ENCODE data around the gene VGLL4.

The VGLL4 gene

DNA sequence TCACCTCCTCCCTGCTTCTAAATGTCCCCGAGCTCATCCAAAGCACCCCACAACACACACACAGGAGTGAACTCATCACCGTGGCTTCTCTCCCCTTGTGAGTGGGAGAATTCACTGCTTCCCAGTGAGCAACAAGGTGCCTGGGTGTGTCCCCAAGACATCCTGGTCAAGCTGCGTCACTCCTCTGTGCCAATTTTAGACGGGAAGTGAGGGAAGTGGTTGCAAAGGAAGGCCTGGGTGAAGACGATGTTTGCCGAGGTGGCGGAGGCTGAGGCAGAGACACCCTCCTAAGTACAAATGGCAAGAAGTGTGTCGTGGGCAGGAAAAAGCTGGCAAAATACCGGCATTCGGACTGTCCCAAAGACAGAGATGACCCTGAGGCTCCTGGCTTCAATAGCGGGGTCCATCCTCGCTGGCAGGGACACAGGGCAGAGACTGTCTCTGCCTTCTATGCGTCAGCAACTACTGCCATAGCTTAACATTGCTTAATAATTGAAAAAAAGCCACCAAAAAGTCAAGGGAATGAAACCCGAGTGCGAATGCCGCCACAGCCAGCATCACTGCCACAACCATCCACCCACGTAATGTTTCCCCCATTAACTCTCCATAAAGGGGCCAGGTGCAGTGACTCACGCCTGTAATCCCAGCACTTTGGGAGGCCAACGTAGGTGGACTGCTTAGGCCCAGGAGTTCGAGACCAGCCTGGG is 72.8 kb downstream of the VGLL4 start:
- H3K36me3 ChIP-seq (ENCODE audit: insufficient read depth, low read length) = peaks cover 90% of the 10 kb centered on the region; the same call in 1 of the 2 replicates
- H2AFZ ChIP-seq (ENCODE audit: low read length) = no peak overlapping the region
- no peaks in the 10 kb centered on the region for H3F3A ChIP-seq (ENCODE audit: low read depth)
- H3K79me2 ChIP-seq (ENCODE audit: insufficient read depth, low read length) = peaks cover 99% of the 10 kb centered on the region
- no peak overlapping the region for H3K4me2 ChIP-seq (ENCODE audit: low read depth, low read length, poor library complexity, severe bottlenecking)
- no peak for TF ChIP-seq EZH2phosphoT487 (IDR thresholded peaks at IDR 0.05; ENCODE audit: borderline replicate concordance)
- TF ChIP-seq, protein P1, sequence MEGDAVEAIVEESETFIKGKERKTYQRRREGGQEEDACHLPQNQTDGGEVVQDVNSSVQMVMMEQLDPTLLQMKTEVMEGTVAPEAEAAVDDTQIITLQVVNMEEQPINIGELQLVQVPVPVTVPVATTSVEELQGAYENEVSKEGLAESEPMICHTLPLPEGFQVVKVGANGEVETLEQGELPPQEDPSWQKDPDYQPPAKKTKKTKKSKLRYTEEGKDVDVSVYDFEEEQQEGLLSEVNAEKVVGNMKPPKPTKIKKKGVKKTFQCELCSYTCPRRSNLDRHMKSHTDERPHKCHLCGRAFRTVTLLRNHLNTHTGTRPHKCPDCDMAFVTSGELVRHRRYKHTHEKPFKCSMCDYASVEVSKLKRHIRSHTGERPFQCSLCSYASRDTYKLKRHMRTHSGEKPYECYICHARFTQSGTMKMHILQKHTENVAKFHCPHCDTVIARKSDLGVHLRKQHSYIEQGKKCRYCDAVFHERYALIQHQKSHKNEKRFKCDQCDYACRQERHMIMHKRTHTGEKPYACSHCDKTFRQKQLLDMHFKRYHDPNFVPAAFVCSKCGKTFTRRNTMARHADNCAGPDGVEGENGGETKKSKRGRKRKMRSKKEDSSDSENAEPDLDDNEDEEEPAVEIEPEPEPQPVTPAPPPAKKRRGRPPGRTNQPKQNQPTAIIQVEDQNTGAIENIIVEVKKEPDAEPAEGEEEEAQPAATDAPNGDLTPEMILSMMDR (conservative IDR thresholded peaks at IDR 0.05; ENCODE audit: low read length) = no peak
- H3K4me3 ChIP-seq (ENCODE audit: low read length, poor library complexity, severe bottlenecking) = no peak overlapping the region
- H3K27me3 ChIP-seq (ENCODE audit: insufficient read depth, low read length, poor library complexity, severe bottlenecking) = no peaks in the 10 kb centered on the region
- no peaks in the 10 kb centered on the region for H3K4me1 ChIP-seq (ENCODE audit: insufficient read depth, low read length, poor library complexity, severe bottlenecking)
- no peaks in the 10 kb centered on the region for H3K9me3 ChIP-seq (ENCODE audit: insufficient read depth, low read depth, low read length)
- peaks cover 94% of the 10 kb centered on the region for H4K20me1 ChIP-seq (ENCODE audit: insufficient read depth, low read length, poor library complexity, severe bottlenecking)
- no peak overlapping the region for H3K9ac ChIP-seq (ENCODE audit: low read depth, low read length, poor library complexity, severe bottlenecking)
- H3K9me2 ChIP-seq (replicated peaks; ENCODE audit: low read depth, low read length) = no peaks in the 10 kb centered on the region

DNA sequence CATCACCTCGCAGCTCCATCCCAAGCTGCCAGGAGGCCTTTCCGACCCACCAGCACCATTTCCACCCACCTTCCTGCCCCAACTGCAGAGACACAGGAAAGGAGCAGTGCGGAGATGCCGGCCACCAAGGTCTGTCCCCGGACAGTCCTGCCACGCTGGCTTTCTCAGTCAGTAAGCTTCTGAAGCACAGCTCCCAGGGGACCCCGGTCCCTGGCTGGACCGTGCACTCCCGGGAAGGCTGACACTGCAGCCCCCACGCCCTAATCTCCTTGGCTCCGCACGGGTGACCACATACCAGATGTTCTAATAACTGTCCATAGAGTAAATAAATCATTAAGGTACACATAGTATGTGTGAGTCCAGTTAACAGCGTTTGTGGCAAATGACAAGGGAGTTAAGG is 73.5 kb downstream of the VGLL4 start:
- Histone ChIP-seq H3K4me1 (ENCODE audit: insufficient read depth, low read length, poor library complexity, severe bottlenecking) (no peaks in the 10 kb centered on the region), H2AFZ (ENCODE audit: low read length) (no peak overlapping the region), H3K4me2 (ENCODE audit: low read depth, low read length, poor library complexity, severe bottlenecking) (no peak overlapping the region), H3F3A (ENCODE audit: low read depth) (no peaks in the 10 kb centered on the region), H3K79me2 (ENCODE audit: insufficient read depth, low read length) (peaks cover 99% of the 10 kb centered on the region), H3K36me3 (ENCODE audit: insufficient read depth, low read length) (peaks cover 90% of the 10 kb centered on the region; the same call in 1 of the 2 replicates), H3K9me2 (replicated peaks; ENCODE audit: low read depth, low read length) (no peaks in the 10 kb centered on the region), H3K9me3 (ENCODE audit: insufficient read depth, low read depth, low read length) (no peaks in the 10 kb centered on the region), H3K4me3 (ENCODE audit: low read length, poor library complexity, severe bottlenecking) (no peak overlapping the region), H3K27me3 (ENCODE audit: insufficient read depth, low read length, poor library complexity, severe bottlenecking) (no peaks in the 10 kb centered on the region), H3K9ac (ENCODE audit: low read depth, low read length, poor library complexity, severe bottlenecking) (no peak overlapping the region), H4K20me1 (ENCODE audit: insufficient read depth, low read length, poor library complexity, severe bottlenecking) (peaks cover 94% of the 10 kb centered on the region)
- TF ChIP-seq EZH2phosphoT487 (IDR thresholded peaks at IDR 0.05; ENCODE audit: borderline replicate concordance) = no peak
- TF ChIP-seq, protein P1 (conservative IDR thresholded peaks at IDR 0.05; ENCODE audit: low read length) = no peak

DNA sequence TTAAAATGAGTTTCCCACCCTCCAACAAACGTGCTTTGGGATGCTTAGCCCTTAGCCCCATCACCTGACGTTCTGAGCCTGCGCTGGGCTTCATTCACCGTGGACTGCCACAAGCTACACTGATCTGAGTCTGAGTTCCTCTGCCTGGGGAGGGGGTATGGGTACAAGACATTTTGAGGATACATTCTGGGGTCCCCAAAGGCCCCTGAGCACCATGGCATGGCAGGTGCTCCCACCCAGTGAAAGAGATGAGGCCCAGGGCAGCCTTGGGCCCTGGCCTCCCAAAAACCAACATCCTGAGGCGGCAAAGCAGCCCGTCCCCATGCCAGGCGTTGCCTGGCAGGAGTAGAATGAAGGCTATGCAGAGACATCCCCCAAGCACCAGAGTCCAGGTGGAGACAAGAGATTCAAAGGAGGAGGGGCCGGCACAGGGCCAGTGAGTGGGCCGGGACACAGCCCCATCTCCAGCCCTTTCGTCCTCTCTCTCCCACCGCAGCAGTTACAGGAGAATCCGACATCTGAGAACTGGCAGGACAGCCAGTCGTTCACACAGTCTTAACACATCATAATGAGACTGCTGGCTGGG is 74.5 kb downstream of the VGLL4 start:
- peaks cover 94% of the 10 kb centered on the region for H4K20me1 ChIP-seq (ENCODE audit: insufficient read depth, low read length, poor library complexity, severe bottlenecking)
- H2AFZ ChIP-seq (ENCODE audit: low read length) = no peak overlapping the region
- TF ChIP-seq EZH2phosphoT487 (IDR thresholded peaks at IDR 0.05; ENCODE audit: borderline replicate concordance) = no peak
- TF ChIP-seq, protein P1 (conservative IDR thresholded peaks at IDR 0.05; ENCODE audit: low read length) = no peak
- H3K79me2 ChIP-seq (ENCODE audit: insufficient read depth, low read length) = peaks cover 96% of the 10 kb centered on the region
- no peak overlapping the region for H3K9ac ChIP-seq (ENCODE audit: low read depth, low read length, poor library complexity, severe bottlenecking)
- H3K27me3 ChIP-seq (ENCODE audit: insufficient read depth, low read length, poor library complexity, severe bottlenecking) = no peaks in the 10 kb centered on the region
- H3K9me3 ChIP-seq (ENCODE audit: insufficient read depth, low read depth, low read length) = no peaks in the 10 kb centered on the region
- no peak overlapping the region for H3K4me3 ChIP-seq (ENCODE audit: low read length, poor library complexity, severe bottlenecking)
- H3K4me1 ChIP-seq (ENCODE audit: insufficient read depth, low read length, poor library complexity, severe bottlenecking) = no peaks in the 10 kb centered on the region
- no peak overlapping the region for H3K4me2 ChIP-seq (ENCODE audit: low read depth, low read length, poor library complexity, severe bottlenecking)
- H3F3A ChIP-seq (ENCODE audit: low read depth) = no peaks in the 10 kb centered on the region
- peaks cover 90% of the 10 kb centered on the region; the same call in 1 of the 2 replicates for H3K36me3 ChIP-seq (ENCODE audit: insufficient read depth, low read length)
- H3K9me2 ChIP-seq (replicated peaks; ENCODE audit: low read depth, low read length) = no peaks in the 10 kb centered on the region

All from Loucy (cell line).